ENCODE results near the gene DDX23. TPM values are rescaled to one million over a fixed set of nuclear protein-coding genes. Genes with fewer than 3 reads are reported as not detected.
A peak's percentile ranks its signal among the peaks of the same experiment; 100 is the strongest.

DDX23 gene
- total RNA-seq, 1 donor from 2014 or later, result 56.9 TPM

DNA sequence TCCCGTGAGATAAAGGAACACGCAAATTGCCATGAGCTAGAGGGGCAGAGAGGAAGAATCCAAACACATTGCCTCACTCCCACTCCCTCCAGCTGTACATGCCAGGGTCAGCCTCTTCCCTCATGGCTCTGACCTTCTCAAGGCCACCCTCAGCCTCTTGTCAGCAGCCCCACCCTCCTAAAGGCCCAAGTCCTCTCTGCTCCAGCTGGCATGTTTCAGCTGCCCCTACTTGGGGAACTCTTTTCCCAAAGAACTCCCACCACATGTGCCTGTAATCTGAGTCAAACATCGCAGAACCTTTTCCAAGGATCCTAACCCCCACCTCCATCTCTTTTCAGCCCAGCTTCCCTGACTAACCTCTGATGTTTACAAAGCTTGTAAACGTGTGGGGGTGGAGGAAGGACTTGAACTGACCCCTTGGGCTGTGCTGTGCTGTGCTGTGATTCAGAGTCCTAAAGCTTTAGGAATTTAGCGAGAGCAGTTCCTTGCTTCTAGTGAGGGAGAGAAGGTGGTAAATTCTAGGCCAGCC is 41.0 kb downstream of the DDX23 start:
- no peaks in the 10 kb centered on the region for H3K9me3 ChIP-seq (ENCODE audit: control insufficient read depth in 3 of 3, low read length in 3 of 3)
- no peak overlapping the region for H3K4me3 ChIP-seq (ENCODE audit: low read length in 3 of 3)
- no peak overlapping the region for H3K9ac ChIP-seq (ENCODE audit: low read depth in 1 of 3, low read length in 3 of 3)
- H3K36me3 ChIP-seq (ENCODE audit: control insufficient read depth in 3 of 3, insufficient read depth in 3 of 3, low read length in 3 of 3), result no peaks in the 10 kb centered on the region
- H3K27me3 ChIP-seq (ENCODE audit: control insufficient read depth in 3 of 3, insufficient read depth in 3 of 3, low read length in 3 of 3), result no peaks in the 10 kb centered on the region
- no peak overlapping the region for H3K27ac ChIP-seq (ENCODE audit: low read depth, low read length)
- H3K4me1 ChIP-seq (ENCODE audit: control insufficient read depth in 3 of 3, insufficient read depth in 3 of 3, low read length in 3 of 3), result peaks cover 11 to 32% (median 18%) of the 10 kb centered on the region in 3 donors

DNA sequence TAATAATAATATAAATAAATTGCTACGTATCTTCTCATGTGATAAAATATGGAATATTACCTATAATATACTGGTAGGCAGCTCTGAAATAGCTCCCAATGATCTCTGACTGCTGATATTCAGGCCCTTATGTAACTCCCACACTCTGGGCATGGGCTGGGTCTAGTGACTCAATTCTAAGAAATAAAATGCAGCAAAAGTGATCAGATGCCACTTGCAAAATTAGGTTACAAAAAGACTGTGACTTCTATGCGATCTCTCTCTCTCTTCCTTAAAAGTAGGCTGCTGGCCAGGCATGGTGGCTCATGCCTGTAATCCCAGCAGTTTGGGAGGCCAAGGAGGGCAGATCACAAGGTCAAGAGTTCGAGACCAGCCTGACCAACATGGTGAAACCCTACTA is 44.0 kb downstream of the DDX23 start:
- Histone ChIP-seq H3K36me3 (ENCODE audit: control insufficient read depth in 3 of 3, insufficient read depth in 3 of 3, low read length in 3 of 3) (no peaks in the 10 kb centered on the region), H3K9me3 (ENCODE audit: control insufficient read depth in 3 of 3, low read length in 3 of 3) (no peaks in the 10 kb centered on the region)

DNA sequence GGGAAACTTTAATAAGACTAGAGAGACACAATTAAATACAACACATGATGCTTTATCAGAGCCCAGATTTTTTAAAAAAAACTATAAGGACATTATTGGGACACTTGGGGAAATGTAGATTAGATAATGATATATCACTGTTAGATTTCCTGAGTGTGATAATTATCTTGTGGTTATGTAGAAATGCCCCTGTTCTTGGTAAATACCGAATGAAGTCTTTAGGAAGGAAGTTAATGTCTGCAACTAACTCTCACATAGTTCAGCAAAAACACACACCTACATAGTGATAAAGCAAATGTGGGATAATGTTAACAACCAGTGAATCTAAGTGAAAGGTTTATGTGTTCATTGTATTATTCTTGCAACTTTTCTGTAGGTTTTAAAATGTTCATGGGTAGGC is 48.3 kb downstream of the DDX23 start:
- no peaks in the 10 kb centered on the region for H3K4me1 ChIP-seq (ENCODE audit: control insufficient read depth in 3 of 3, insufficient read depth in 3 of 3, low read length in 3 of 3)
- H3K4me3 ChIP-seq (ENCODE audit: low read length in 3 of 3), result no peak overlapping the region
- no peak overlapping the region for H3K27ac ChIP-seq (ENCODE audit: low read depth, low read length)
- H3K9me3 ChIP-seq (ENCODE audit: control insufficient read depth in 3 of 3, low read length in 3 of 3), result no peaks in the 10 kb centered on the region
- peaks cover 3 to 14% (median 10%) of the 10 kb centered on the region in 3 donors for H3K27me3 ChIP-seq (ENCODE audit: control insufficient read depth in 3 of 3, insufficient read depth in 3 of 3, low read length in 3 of 3)
- H3K36me3 ChIP-seq (ENCODE audit: control insufficient read depth in 3 of 3, insufficient read depth in 3 of 3, low read length in 3 of 3), result no peaks in the 10 kb centered on the region
- no peak overlapping the region for H3K9ac ChIP-seq (ENCODE audit: low read depth in 1 of 3, low read length in 3 of 3)

More for the DNA sequence above, 44.0 kb downstream of the DDX23 start:
- peaks cover 0 to 14% (median 4%) of the 10 kb centered on the region in 3 donors for H3K4me1 ChIP-seq (ENCODE audit: control insufficient read depth in 3 of 3, insufficient read depth in 3 of 3, low read length in 3 of 3)
- no peak overlapping the region for H3K27ac ChIP-seq (ENCODE audit: low read depth, low read length)
- H3K4me3 ChIP-seq (ENCODE audit: low read length in 3 of 3), result no peak overlapping the region
- no peaks in the 10 kb centered on the region for H3K27me3 ChIP-seq (ENCODE audit: control insufficient read depth in 3 of 3, insufficient read depth in 3 of 3, low read length in 3 of 3)
- no peak overlapping the region for H3K9ac ChIP-seq (ENCODE audit: low read depth in 1 of 3, low read length in 3 of 3)

DNA sequence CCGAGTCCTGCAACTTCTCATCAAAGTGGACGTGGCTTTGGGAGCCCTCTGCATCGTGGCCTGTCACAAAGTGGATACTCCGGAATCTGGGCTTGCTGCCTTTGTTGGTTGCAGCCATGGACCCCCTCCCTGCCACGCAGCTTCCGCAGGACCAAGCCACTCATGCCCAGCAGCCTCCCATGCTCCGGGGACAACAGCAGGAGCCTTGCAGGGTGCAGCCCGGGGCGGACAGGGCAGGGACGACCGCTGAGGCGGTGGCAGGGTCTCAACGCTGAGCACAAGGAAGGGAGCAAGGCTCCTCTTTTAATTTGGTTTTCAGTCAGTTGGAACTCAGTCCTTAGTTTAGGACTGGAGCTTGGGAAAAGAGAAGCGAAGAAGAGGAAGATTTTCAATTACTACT is 51.0 kb downstream of the DDX23 start:
- Histone ChIP-seq H3K4me1 (ENCODE audit: control insufficient read depth in 3 of 3, insufficient read depth in 3 of 3, low read length in 3 of 3) (no peaks in the 10 kb centered on the region), H3K36me3 (ENCODE audit: control insufficient read depth in 3 of 3, insufficient read depth in 3 of 3, low read length in 3 of 3) (no peaks in the 10 kb centered on the region), H3K9ac (ENCODE audit: low read depth in 1 of 3, low read length in 3 of 3) (no peak overlapping the region), H3K27ac (ENCODE audit: low read depth, low read length) (no peak overlapping the region), H3K27me3 (ENCODE audit: control insufficient read depth in 3 of 3, insufficient read depth in 3 of 3, low read length in 3 of 3) (peaks cover 3 to 14% (median 10%) of the 10 kb centered on the region in 3 donors), H3K9me3 (ENCODE audit: control insufficient read depth in 3 of 3, low read length in 3 of 3) (no peaks in the 10 kb centered on the region), H3K4me3 (ENCODE audit: low read length in 3 of 3) (no peak overlapping the region)

DNA sequence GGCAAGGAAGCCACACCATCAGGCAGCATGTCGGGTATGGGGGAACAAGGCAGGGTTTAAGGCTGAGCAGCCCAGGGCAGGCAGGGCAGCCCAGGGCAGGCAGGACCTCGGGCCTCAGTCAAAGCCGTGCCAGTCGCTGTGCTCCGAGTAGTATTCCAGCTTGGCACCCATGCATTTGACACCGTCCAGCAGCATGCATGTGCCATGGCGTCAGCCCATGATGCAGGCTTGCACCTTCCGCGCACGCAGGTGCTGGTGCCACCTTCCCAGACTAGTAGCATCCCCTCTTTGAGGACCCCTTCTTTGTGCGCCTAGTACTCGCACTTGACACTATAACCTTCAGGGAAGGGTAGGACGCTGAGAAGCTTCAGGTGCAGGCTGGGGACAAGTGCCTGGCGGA is 51.5 kb downstream of the DDX23 start:
- Histone ChIP-seq H3K9ac (ENCODE audit: low read depth in 1 of 3, low read length in 3 of 3) (no peak overlapping the region), H3K9me3 (ENCODE audit: control insufficient read depth in 3 of 3, low read length in 3 of 3) (no peaks in the 10 kb centered on the region), H3K4me3 (ENCODE audit: low read length in 3 of 3) (no peak overlapping the region), H3K36me3 (ENCODE audit: control insufficient read depth in 3 of 3, insufficient read depth in 3 of 3, low read length in 3 of 3) (no peaks in the 10 kb centered on the region), H3K27ac (ENCODE audit: low read depth, low read length) (no peak overlapping the region), H3K4me1 (ENCODE audit: control insufficient read depth in 3 of 3, insufficient read depth in 3 of 3, low read length in 3 of 3) (peaks cover 0 to 2% (median 0%) of the 10 kb centered on the region in 3 donors), H3K27me3 (ENCODE audit: control insufficient read depth in 3 of 3, insufficient read depth in 3 of 3, low read length in 3 of 3) (peaks cover 3 to 14% (median 10%) of the 10 kb centered on the region in 3 donors)

DNA sequence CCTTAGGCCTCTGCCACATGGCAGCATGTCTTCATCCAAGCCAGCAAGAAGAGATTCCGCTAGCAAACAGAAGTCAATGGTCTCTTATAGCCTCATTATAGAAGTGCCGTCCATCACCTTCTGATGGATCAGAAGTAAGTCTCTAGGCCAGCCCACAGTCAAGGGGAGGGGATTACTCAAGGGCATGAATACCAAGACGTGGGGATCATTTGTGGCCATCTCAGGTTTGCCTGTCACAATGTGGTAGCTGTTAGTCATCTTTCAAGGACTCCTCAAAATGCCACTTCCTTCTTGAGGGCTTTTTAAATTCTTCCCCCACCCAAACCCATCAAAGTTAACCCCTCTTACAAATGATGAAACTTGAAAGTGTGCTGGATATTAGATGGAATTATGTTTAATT is 55.0 kb downstream of the DDX23 start:
- no peak overlapping the region for H3K27ac ChIP-seq (ENCODE audit: low read depth, low read length)
- H3K9me3 ChIP-seq (ENCODE audit: control insufficient read depth in 3 of 3, low read length in 3 of 3), result no peaks in the 10 kb centered on the region
- no peak overlapping the region for H3K9ac ChIP-seq (ENCODE audit: low read depth in 1 of 3, low read length in 3 of 3)
- H3K4me3 ChIP-seq (ENCODE audit: low read length in 3 of 3), result no peak overlapping the region
- no peaks in the 10 kb centered on the region for H3K36me3 ChIP-seq (ENCODE audit: control insufficient read depth in 3 of 3, insufficient read depth in 3 of 3, low read length in 3 of 3)
- peaks cover 3 to 14% (median 10%) of the 10 kb centered on the region in 3 donors for H3K27me3 ChIP-seq (ENCODE audit: control insufficient read depth in 3 of 3, insufficient read depth in 3 of 3, low read length in 3 of 3)
- peaks cover 0 to 8% (median 2%) of the 10 kb centered on the region in 3 donors for H3K4me1 ChIP-seq (ENCODE audit: control insufficient read depth in 3 of 3, insufficient read depth in 3 of 3, low read length in 3 of 3)

DNA sequence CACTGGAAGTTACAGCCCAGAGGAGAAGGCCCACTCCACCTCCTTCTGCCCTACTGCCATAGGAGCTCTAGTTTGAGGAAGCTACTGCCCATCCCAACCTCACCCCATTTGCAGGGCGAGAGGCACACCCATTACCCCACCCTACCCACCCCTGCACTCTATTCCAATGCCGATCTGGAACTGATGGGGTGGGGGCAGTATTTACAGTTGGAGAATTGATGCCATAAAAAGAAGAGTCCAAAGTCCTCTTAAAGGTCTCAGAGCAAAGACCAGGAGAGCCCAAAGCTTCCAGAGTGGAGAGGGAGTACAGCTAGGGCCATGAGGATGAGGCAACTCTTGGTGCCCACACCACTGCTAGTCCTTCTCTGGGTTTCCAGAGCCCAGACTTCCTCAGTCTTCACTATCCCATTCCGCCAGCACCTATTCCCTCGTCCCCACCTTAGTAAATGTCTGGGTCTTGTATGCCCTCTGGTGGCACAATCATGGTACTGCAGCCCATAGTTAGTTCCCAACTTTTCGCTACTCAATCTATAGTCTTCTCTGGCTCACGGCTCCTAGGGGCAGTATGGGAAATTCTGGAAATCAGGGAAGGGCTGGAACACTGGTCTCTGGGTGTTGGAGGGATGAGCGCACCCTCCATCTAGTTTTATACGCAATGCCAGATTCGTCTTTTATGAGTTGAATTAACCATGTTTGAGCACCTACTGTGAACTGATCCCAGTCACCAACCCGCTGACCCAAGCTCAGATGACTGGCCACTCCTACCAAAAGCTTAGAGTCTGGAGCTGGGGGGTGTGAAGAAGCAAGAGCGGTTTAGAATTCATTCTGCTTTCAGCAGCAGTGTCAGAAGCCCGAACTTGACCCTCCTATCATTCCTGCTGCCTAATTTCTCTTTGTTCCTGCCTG is 56.2 kb downstream of the DDX23 start:
- Histone ChIP-seq H3K9me3 (ENCODE audit: control insufficient read depth in 3 of 3, low read length in 3 of 3) (no peaks in the 10 kb centered on the region), H3K27me3 (ENCODE audit: control insufficient read depth in 3 of 3, insufficient read depth in 3 of 3, low read length in 3 of 3) (peaks cover 3 to 8% (median 7%) of the 10 kb centered on the region in 3 donors), H3K4me1 (ENCODE audit: control insufficient read depth in 3 of 3, insufficient read depth in 3 of 3, low read length in 3 of 3) (peaks cover 0 to 8% (median 2%) of the 10 kb centered on the region in 3 donors), H3K27ac (ENCODE audit: low read depth, low read length) (no peak overlapping the region), H3K36me3 (ENCODE audit: control insufficient read depth in 3 of 3, insufficient read depth in 3 of 3, low read length in 3 of 3) (no peaks in the 10 kb centered on the region), H3K9ac (ENCODE audit: low read depth in 1 of 3, low read length in 3 of 3) (no peak overlapping the region), H3K4me3 (ENCODE audit: low read length in 3 of 3) (no peak overlapping the region)

DNA sequence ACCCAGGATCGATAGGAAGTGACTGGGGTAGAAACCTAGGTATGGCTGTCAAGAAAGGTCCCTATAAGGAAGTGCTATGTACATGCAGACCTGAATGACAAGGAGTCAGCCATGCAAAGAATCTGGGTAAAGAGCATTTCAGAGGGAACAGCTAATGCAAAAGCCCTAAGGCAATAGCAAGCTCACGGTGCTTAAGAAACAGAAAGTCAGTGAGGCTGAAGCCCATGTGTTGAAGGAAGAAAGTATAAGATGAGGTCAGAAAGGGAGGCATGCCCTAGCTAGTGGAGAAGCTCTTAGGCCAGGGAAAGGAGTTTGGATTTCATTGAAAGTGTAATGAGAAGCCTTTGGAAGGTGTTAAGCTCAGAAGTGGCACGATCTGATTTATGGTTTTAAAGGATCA is 57.1 kb downstream of the DDX23 start:
- Histone ChIP-seq H3K27me3 (ENCODE audit: control insufficient read depth in 3 of 3, insufficient read depth in 3 of 3, low read length in 3 of 3) (no peaks in the 10 kb centered on the region), H3K36me3 (ENCODE audit: control insufficient read depth in 3 of 3, insufficient read depth in 3 of 3, low read length in 3 of 3) (no peaks in the 10 kb centered on the region), H3K27ac (ENCODE audit: low read depth, low read length) (no peak overlapping the region), H3K9me3 (ENCODE audit: control insufficient read depth in 3 of 3, low read length in 3 of 3) (no peaks in the 10 kb centered on the region), H3K4me3 (ENCODE audit: low read length in 3 of 3) (no peak overlapping the region), H3K9ac (ENCODE audit: low read depth in 1 of 3, low read length in 3 of 3) (no peak overlapping the region), H3K4me1 (ENCODE audit: control insufficient read depth in 3 of 3, insufficient read depth in 3 of 3, low read length in 3 of 3) (peaks cover 0 to 10% (median 2%) of the 10 kb centered on the region in 3 donors)

DNA sequence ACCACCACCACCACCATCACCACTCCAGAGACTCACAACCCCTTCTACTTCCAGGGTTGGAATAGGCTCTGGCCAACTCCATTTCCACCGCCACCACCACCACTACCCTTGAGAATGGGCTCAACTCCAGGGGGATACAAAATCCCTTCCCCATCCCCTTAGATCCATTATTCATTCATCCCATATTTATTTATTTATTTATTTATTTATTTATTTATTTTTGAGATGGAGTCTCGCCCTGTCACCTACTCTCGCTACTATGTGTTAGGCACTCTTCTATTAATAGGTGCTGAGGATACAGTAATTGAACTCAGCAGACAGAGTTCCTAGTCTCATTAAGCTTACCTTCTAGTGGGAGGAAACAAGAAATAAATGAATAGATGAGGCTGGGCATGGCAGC is 58.3 kb downstream of the DDX23 start:
- H3K36me3 ChIP-seq (ENCODE audit: control insufficient read depth in 3 of 3, insufficient read depth in 3 of 3, low read length in 3 of 3), result no peaks in the 10 kb centered on the region
- no peak overlapping the region for H3K9ac ChIP-seq (ENCODE audit: low read depth in 1 of 3, low read length in 3 of 3)
- no peak overlapping the region for H3K4me3 ChIP-seq (ENCODE audit: low read length in 3 of 3)
- H3K27me3 ChIP-seq (ENCODE audit: control insufficient read depth in 3 of 3, insufficient read depth in 3 of 3, low read length in 3 of 3), result no peaks in the 10 kb centered on the region
- H3K4me1 ChIP-seq (ENCODE audit: control insufficient read depth in 3 of 3, insufficient read depth in 3 of 3, low read length in 3 of 3), result peaks cover 0 to 12% (median 2%) of the 10 kb centered on the region in 3 donors
- H3K27ac ChIP-seq (ENCODE audit: low read depth, low read length), result no peak overlapping the region
- H3K9me3 ChIP-seq (ENCODE audit: control insufficient read depth in 3 of 3, low read length in 3 of 3), result no peaks in the 10 kb centered on the region

DNA sequence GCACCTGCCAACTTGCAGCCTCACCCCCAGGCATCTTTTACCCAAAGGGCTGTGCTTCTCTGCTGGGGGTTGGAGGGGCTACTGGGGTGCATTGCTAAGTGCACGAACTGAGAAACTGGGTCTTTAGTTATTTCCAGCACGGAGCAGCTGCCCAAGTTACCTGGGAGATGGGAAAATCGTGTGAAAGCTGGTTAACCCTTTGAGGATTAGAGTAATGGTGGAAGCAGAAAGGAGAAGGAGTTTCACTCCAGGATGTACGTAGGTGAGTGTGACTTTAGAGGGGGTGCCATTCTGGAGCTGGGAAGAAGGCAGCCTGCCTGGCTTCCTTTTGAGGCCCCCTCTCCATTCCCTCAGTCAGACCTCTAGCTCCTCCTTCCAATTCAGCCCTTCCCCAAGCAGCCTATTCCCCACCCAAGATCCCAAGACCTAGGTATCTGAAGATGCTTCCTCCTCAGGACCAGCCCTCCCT is 62.1 kb downstream of the DDX23 start:
- peaks cover 15 to 24% (median 17%) of the 10 kb centered on the region in 3 donors for H3K4me1 ChIP-seq (ENCODE audit: control insufficient read depth in 3 of 3, insufficient read depth in 3 of 3, low read length in 3 of 3)
- no peaks in the 10 kb centered on the region for H3K36me3 ChIP-seq (ENCODE audit: control insufficient read depth in 3 of 3, insufficient read depth in 3 of 3, low read length in 3 of 3)
- no peaks in the 10 kb centered on the region for H3K27me3 ChIP-seq (ENCODE audit: control insufficient read depth in 3 of 3, insufficient read depth in 3 of 3, low read length in 3 of 3)
- no peak overlapping the region for H3K27ac ChIP-seq (ENCODE audit: low read depth, low read length)
- no peaks in the 10 kb centered on the region for H3K9me3 ChIP-seq (ENCODE audit: control insufficient read depth in 3 of 3, low read length in 3 of 3)
- no peak overlapping the region for H3K9ac ChIP-seq (ENCODE audit: low read depth in 1 of 3, low read length in 3 of 3)
- peak overlapping the region in 2 of 3 donors; percentile 48 to 82 for H3K4me3 ChIP-seq (ENCODE audit: low read length in 3 of 3)

Data from skeletal muscle tissue (tissue), 4 donors.